ENCODE results near the gene HLCS. TPM values are rescaled to one million over a fixed set of nuclear protein-coding genes. Genes with fewer than 3 reads are reported as not detected.

The HLCS gene
- total and polyA plus RNA-seq, 2 of the 4 experiments (the other 2 are of a cell fraction) = 10.6 to 21.0 TPM

DNA sequence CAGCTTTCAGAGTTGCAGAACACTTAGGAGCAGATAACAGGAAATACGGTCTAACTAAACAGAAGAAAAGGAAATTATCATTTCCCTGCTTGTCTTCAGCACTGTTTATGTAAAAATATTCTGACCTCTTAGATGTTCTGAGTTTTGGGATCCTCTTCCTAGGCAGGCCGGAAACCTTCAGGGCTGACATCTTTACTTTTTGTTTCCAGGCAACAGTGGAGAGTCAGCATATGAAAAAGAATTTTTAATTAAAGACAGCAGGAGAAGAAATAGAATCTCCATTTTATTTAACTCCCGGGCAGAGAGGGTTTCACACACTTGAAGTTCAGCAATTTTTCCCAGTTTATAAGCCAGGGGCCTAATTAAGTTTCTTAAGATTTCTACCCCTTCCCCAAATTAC lies 35.0 kb upstream of the HLCS start:
- Histone ChIP-seq H2BK15ac (ENCODE audit: low read depth, low read length) (no peak overlapping the region), H4K5ac (ENCODE audit: low read depth, low read length) (no peak overlapping the region), H2AK9ac (replicated peaks; ENCODE audit: low read depth, low read length, poor library complexity) (no peak overlapping the region), H3K23ac (ENCODE audit: low read depth, low read length) (no peak overlapping the region), H3K4me1 (ENCODE audit: control insufficient read depth, insufficient read depth, low read length) (no peaks in the 10 kb centered on the region), H2AFZ (replicated peaks; ENCODE audit: low read length, poor library complexity) (no peak overlapping the region), H2BK20ac (ENCODE audit: low read depth, low read length) (no peak overlapping the region), H2BK120ac (ENCODE audit: low read depth, low read length) (no peak overlapping the region), H3K9ac (ENCODE audit: low read depth, low read length) (no peak overlapping the region), H2AK5ac (ENCODE audit: low read depth, low read length) (no peak overlapping the region), H3K9me3 (ENCODE audit: control insufficient read depth, insufficient read depth, low read length) (no peaks in the 10 kb centered on the region), H3K4me2 (ENCODE audit: low read depth, low read length) (no peak overlapping the region), H4K20me1 (ENCODE audit: insufficient read depth, low read length) (no peaks in the 10 kb centered on the region), H3K56ac (ENCODE audit: extremely low read depth, insufficient read depth, low read length) (no peak overlapping the region), H3K79me1 (ENCODE audit: low read depth in 1 of 2, low read length in 2 of 2) (no peaks in the 10 kb centered on the region), H3K27ac (ENCODE audit: insufficient read depth, low read length) (no peak overlapping the region), H3K36me3 (ENCODE audit: control insufficient read depth, insufficient read depth, low read length) (no peaks in the 10 kb centered on the region), H4K8ac (ENCODE audit: low read depth in 2 of 2, low read length in 2 of 2) (no peak overlapping the region), H3K27me3 (ENCODE audit: control insufficient read depth, insufficient read depth, low read length) (peaks cover 29% of the 10 kb centered on the region), H3K9me1 (ENCODE audit: insufficient read depth, low read length) (no peaks in the 10 kb centered on the region), H3K4me3 (ENCODE audit: insufficient read depth, low read depth, low read length) (no peak overlapping the region), H4K91ac (ENCODE audit: insufficient read depth, low read depth, low read length) (no peak overlapping the region), H3K18ac (ENCODE audit: low read depth, low read length) (no peak overlapping the region), H2BK5ac (ENCODE audit: low read depth, low read length, poor library complexity, severe bottlenecking) (no peak overlapping the region), H3K14ac (replicated peaks; ENCODE audit: low read depth, low read length) (no peak overlapping the region), H3K4ac (ENCODE audit: low read depth, low read length) (no peak overlapping the region)
- in situ Hi-C loops (cut with MboI; ENCODE audit: low sequenced_read_pairs) (no loop called here), intact Hi-C loops (cut with micrococcal nuclease) (no loop called here), dilution Hi-C loops (cut with HindIII; ENCODE audit: low sequenced_read_pairs, unreplicated experiment) (no loop called here)
- CTCF ChIA-PET = no interaction called here
- POLR2A ChIA-PET (ENCODE audit: unreplicated experiment) = no interaction called here
- ATAC-seq (ENCODE audit: low read depth) (no peak), DNase-seq (no peak)
- WGBS, 2 experiments (ENCODE audit: extremely low coverage in 2 of 2, insufficient read length in 1 of 2) = no CpG with 5 or more reads among the region's 3 CpGs
- no TSS peak for BruUV-seq (replicated peaks)
- TF ChIP-seq, protein P1, sequence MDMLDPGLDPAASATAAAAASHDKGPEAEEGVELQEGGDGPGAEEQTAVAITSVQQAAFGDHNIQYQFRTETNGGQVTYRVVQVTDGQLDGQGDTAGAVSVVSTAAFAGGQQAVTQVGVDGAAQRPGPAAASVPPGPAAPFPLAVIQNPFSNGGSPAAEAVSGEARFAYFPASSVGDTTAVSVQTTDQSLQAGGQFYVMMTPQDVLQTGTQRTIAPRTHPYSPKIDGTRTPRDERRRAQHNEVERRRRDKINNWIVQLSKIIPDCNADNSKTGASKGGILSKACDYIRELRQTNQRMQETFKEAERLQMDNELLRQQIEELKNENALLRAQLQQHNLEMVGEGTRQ (IDR thresholded peaks at IDR 0.05; ENCODE audit: low read depth, low read length) = no peak
- no peak for TF ChIP-seq ELK1 (IDR thresholded peaks at IDR 0.05; ENCODE audit: borderline replicate concordance, low read depth, low read length)
- no peak for TF ChIP-seq RAD21 (IDR thresholded peaks at IDR 0.05; ENCODE audit: low read length)
- no peak for TF ChIP-seq MXI1 (IDR thresholded peaks at IDR 0.05; ENCODE audit: borderline replicate concordance, low read depth, low read length)

All from IMR-90 (cell line).